ENCODE data around the gene BRD3OS.

DNA sequence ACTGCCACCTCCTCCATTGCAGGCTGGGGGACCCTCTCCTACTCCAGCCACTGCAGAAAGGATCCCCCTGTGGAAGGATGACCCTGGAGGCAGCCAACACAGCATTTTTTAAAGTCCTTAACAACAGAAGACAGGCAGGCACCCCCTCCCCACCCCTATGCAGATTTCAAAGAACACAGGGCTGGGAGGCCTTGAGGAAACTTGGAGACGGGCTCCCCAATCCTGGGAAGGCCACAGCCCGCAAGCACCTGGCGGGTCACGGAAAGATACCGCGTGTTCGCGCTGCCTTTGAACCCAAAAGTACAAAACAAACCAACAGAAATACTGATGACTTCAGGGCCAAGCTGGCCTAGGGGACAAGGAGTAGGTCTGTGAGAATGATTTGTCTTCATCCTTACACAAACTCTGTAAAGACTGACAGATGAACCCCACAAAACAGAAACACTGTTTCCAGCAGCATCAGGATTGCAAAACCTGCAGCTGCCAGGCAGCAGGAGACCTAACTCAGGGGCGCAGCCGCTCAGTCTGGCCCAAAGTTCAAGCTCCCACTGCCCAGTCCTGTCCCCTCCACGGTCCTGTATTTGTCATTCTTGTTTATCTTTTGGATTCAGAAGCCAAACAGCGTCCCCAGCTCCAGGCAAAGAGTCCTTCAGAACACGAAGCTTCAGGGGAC is 46.9 kb upstream of the BRD3OS start:
- TF ChIP-seq, protein P1, sequence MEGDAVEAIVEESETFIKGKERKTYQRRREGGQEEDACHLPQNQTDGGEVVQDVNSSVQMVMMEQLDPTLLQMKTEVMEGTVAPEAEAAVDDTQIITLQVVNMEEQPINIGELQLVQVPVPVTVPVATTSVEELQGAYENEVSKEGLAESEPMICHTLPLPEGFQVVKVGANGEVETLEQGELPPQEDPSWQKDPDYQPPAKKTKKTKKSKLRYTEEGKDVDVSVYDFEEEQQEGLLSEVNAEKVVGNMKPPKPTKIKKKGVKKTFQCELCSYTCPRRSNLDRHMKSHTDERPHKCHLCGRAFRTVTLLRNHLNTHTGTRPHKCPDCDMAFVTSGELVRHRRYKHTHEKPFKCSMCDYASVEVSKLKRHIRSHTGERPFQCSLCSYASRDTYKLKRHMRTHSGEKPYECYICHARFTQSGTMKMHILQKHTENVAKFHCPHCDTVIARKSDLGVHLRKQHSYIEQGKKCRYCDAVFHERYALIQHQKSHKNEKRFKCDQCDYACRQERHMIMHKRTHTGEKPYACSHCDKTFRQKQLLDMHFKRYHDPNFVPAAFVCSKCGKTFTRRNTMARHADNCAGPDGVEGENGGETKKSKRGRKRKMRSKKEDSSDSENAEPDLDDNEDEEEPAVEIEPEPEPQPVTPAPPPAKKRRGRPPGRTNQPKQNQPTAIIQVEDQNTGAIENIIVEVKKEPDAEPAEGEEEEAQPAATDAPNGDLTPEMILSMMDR (conservative IDR thresholded peaks at IDR 0.05; ENCODE audit: low read depth, low read length) = no peak
- TF ChIP-seq POLR2A (IDR thresholded peaks at IDR 0.05; ENCODE audit: low read depth, low read length) (no peak), CEBPB (IDR thresholded peaks at IDR 0.05; ENCODE audit: low read depth, low read length) (no peak), ELK1 (IDR thresholded peaks at IDR 0.05; ENCODE audit: borderline replicate concordance, low read depth, low read length) (no peak)
